GM12878 (cell line): Measurements from ENCODE around the gene TSPAN15. TPM values are rescaled to one million over a fixed set of nuclear protein-coding genes. Genes with fewer than 3 reads are reported as not detected.

Source experiments
- ATAC-seq: fragments of 200-7000 bp; cut with Tn5 transposase; 3 replicates; pipeline ENCODE4 v1.9.1; 2020; ENCODE audit warnings: mild to moderate bottlenecking, moderate library complexity
- BruUV-seq: library from RNA; stranded (reverse); fragments of 400-500 nt; replicated peaks from 2 replicates; lab custom pipeline; 2021; lab: Mats Ljungman, UMichigan
- CTCF ChIA-PET: fragments of 300-600 bp; sonication (Branson Sonifier 250); formaldehyde crosslinking; extraction: SDS; loops from one replicate; lab custom pipeline; 2021; ENCODE audit warnings: inconsistent platforms; lab: Yijun Ruan, JAX
- POLR2A ChIA-PET: fragments of 350-600 bp; formaldehyde crosslinking; extraction: SDS; loops from one replicate; lab custom pipeline; 2021; ENCODE audit warnings: inconsistent platforms; lab: Charles Lee
- RAD21 ChIA-PET: fragments of 300-600 bp; sonication (Branson Sonifier 250); formaldehyde crosslinking; loops from one replicate; lab custom pipeline; 2023; ENCODE audit warnings: antibody characterized with exemption; ENCODE audit not compliant: unreplicated experiment; lab: Charles Lee
- SMC1A ChIA-PET: fragments of 300-600 bp; sonication (Branson Sonifier 250); formaldehyde crosslinking; loops from one replicate; lab custom pipeline; 2023; ENCODE audit not compliant: unreplicated experiment, uncharacterized antibody; lab: Charles Lee
- DNase-seq: peaks from one replicate; pipeline ENCODE4 v3.0.0-alpha.2; 2011; ENCODE audit warnings: low read depth, low spot score
- FAIRE-seq: peaks from 3 replicates; lab custom pipeline; 2011; peaks lifted over from hg19 to GRCh38; lab: Jason Lieb, UNC
- H2AFZ ChIP-seq: 2 replicates; pipeline ENCODE4 v1.6.0; 2011; ENCODE audit warnings: low read depth, low read length, control low read depth; ENCODE audit not compliant: control insufficient read depth
- H3K27ac ChIP-seq: 2 replicates; pipeline ENCODE4 v1.5.1; 2011; ENCODE audit warnings: control low read depth; ENCODE audit not compliant: control insufficient read depth, insufficient read depth
- H3K27me3 ChIP-seq, 2 experiments: replicated peaks in 1 of 2; 2 replicates each; pipeline versions ENCODE4 v1.6.0 to v1.6.1; 2011; ENCODE audit warnings: low read length in 1 of 2; ENCODE audit not compliant: control insufficient read depth in 2 of 2, insufficient read depth in 2 of 2
- H3K36me3 ChIP-seq, 2 experiments: 2 replicates each; pipeline ENCODE4 v1.5.1; 2011; ENCODE audit warnings: low read length in 1 of 2; ENCODE audit not compliant: control insufficient read depth in 2 of 2, insufficient read depth in 2 of 2
- H3K4me1 ChIP-seq: 2 replicates; pipeline ENCODE4 v1.6.1; 2011; ENCODE audit warnings: mild to moderate bottlenecking, low read length, moderate library complexity, mixed read lengths; ENCODE audit not compliant: control insufficient read depth, insufficient read depth
- H3K4me2 ChIP-seq: 2 replicates; pipeline ENCODE4 v1.6.0; 2011; ENCODE audit warnings: control low read depth; ENCODE audit not compliant: control insufficient read depth, insufficient read depth
- H3K4me3 ChIP-seq: fragments of 200-600 bp; sonication (generic); 2 replicates; pipeline ENCODE4 v1.5.1; 2016
- H3K79me2 ChIP-seq: 2 replicates; pipeline ENCODE4 v1.6.0; 2011; ENCODE audit warnings: low read length; ENCODE audit not compliant: control insufficient read depth, insufficient read depth
- H3K9ac ChIP-seq: 2 replicates; pipeline ENCODE4 v1.8.0; 2011; ENCODE audit warnings: low read length, control low read depth, mixed read lengths; ENCODE audit not compliant: control insufficient read depth, insufficient read depth
- H3K9me3 ChIP-seq: replicated peaks from 3 replicates; pipeline ENCODE4 v1.5.1; 2011; ENCODE audit warnings: mild to moderate bottlenecking, low read length; ENCODE audit not compliant: control insufficient read depth, insufficient read depth
- H4K20me1 ChIP-seq: 2 replicates; pipeline ENCODE4 v1.6.0; 2011; ENCODE audit not compliant: control insufficient read depth, insufficient read depth
- CTCF ChIP-seq, 3 experiments: IDR thresholded peaks in 2 of 3; conservative IDR thresholded peaks in 1 of 3; 2 replicates each; pipeline ENCODE4 v1.5.1; 2011; ENCODE audit warnings: low read depth in 3 of 3, low read length in 3 of 3, mild to moderate bottlenecking in 3 of 3, control low read depth in 2 of 3, moderate library complexity in 2 of 3, inconsistent platforms in 1 of 3, mixed read lengths in 1 of 3; ENCODE audit not compliant: control insufficient read depth in 2 of 3, insufficient read depth in 1 of 3; ENCODE audit errors: extremely low read depth in 1 of 3
- DPF2 ChIP-seq: fragments of 450-650 bp; IDR thresholded peaks from 2 replicates; pipeline ENCODE4 v1.6.1; 2017; ENCODE audit warnings: mild to moderate bottlenecking
- E2F8 ChIP-seq: fragments of 450-650 bp; IDR thresholded peaks from 2 replicates; pipeline ENCODE4 v1.6.1; 2018; ENCODE audit warnings: mild to moderate bottlenecking, low read depth, moderate library complexity; ENCODE audit not compliant: partially characterized antibody
- EGR1 ChIP-seq, 2 experiments: IDR thresholded peaks; 1 replicate in 1 of 2; 2 replicates in 1 of 2; pipeline ENCODE4 v1.6.1; 2011 to 2012; ENCODE audit warnings: low read depth in 2 of 2, low read length in 2 of 2, borderline replicate concordance in 1 of 2, mild to moderate bottlenecking in 1 of 2, moderate library complexity in 1 of 2
- ELK1 ChIP-seq: IDR thresholded peaks from 2 replicates; pipeline ENCODE4 v1.6.1; 2012; ENCODE audit warnings: low read depth, low read length, improper control_type of control experiment
- MEF2A ChIP-seq: IDR thresholded peaks from 2 replicates; pipeline ENCODE4 v1.6.1; 2011; ENCODE audit warnings: low read depth, mild to moderate bottlenecking, low read length, moderate library complexity; ENCODE audit not compliant: insufficient read depth
- NBN ChIP-seq: fragments of 450-650 bp; IDR thresholded peaks from 2 replicates; pipeline ENCODE4 v1.6.1; 2016
- NR2C2 ChIP-seq: IDR thresholded peaks from 2 replicates; pipeline ENCODE4 v1.6.1; 2011; ENCODE audit warnings: borderline replicate concordance, low read depth; ENCODE audit not compliant: control insufficient read depth, insufficient read length
- NR2F1 ChIP-seq: fragments of 450-650 bp; conservative IDR thresholded peaks from 2 replicates; pipeline ENCODE4 v1.6.1; 2017; ENCODE audit warnings: mild to moderate bottlenecking
- PAX5 ChIP-seq: IDR thresholded peaks from 2 replicates; pipeline ENCODE4 v1.6.1; 2011; ENCODE audit warnings: low read depth, low read length, borderline replicate concordance
- RAD21 ChIP-seq: IDR thresholded peaks from 2 replicates; pipeline ENCODE4 v1.6.1; 2011; ENCODE audit warnings: mild to moderate bottlenecking, low read depth, low read length, moderate library complexity; ENCODE audit not compliant: insufficient read depth
- SMC3 ChIP-seq: IDR thresholded peaks from 2 replicates; pipeline ENCODE4 v1.6.1; 2011; ENCODE audit warnings: low read length, improper control_type of control experiment, borderline replicate concordance
- SREBF2 ChIP-seq: IDR thresholded peaks from 2 replicates; pipeline ENCODE4 v1.6.1; 2012; ENCODE audit warnings: mild to moderate bottlenecking, low read length
- ZNF207 ChIP-seq: fragments of 450-650 bp; IDR thresholded peaks from 2 replicates; pipeline ENCODE4 v1.6.1; 2014; ENCODE audit warnings: antibody characterized with exemption, mild to moderate bottlenecking, borderline replicate concordance
- WGBS: methylation state at CpG from one replicate; pipeline ENCODE4 v1.1.6; 2016; ENCODE audit warnings: low lambda C conversion rate; ENCODE audit not compliant: insufficient replicate concordance, insufficient coverage; ENCODE audit errors: missing lambda C conversion rate; 5-methylcytosine and 5-hydroxymethylcytosine counted together
- in situ Hi-C: fragments of 300-500 bp; cut with MboI; formaldehyde crosslinking; loops from 9 replicates; pipeline ENCODE4 v1.14.3; 2018; ENCODE audit warnings: mixed read lengths
- intact Hi-C: fragments of 100-400 bp; cut with micrococcal nuclease; formaldehyde crosslinking; loops from one replicate; pipeline ENCODE4 v1.14.2; 2022; ENCODE audit not compliant: unreplicated experiment
- polyA plus RNA-seq, 11 experiments: library from polyadenylated mRNA; depleted of rRNA in 4 of 11; unstranded in 6 of 11; stranded (reverse) in 5 of 11; fragments of >200 nt; fragmentation: Nextera tagmentation in 4 of 11; fragmentation: Illumina TruSeq in 1 of 11; extraction: Ambion mirVana in 4 of 11; extraction: Trizol in 1 of 11; gene quantifications; 1 replicate in 1 of 11; 2 replicates in 10 of 11; pipeline versions ENCODE4 v1.2.1 to v1.2.3, GENCODE V29; 2011 to 2016; ENCODE audit warnings: inconsistent platforms in 2 of 11, missing spikeins in 2 of 11, low read depth in 1 of 11
- total RNA-seq, 4 experiments: library from RNA; depleted of rRNA in 3 of 4; stranded (reverse); fragments of >200 nt in 3 of 4; fragmentation: Illumina TruSeq in 1 of 4; extraction: Trizol in 1 of 4; gene quantifications; 2 replicates each; pipeline versions ENCODE4 v1.2.1 to v1.2.3, GENCODE V29; 2013 to 2021

Gene TSPAN15
- total and polyA plus RNA-seq, 10 of the 15 experiments (the other 5 are each of a cell fraction or from before 2014, with no cell fraction given) = 1.3 to 8.5 (median 2.4) TPM; not detected in 2

GRCh38 chr10:69449841-69450240 lies 1.4 kb upstream of the TSPAN15 start:
- Histone ChIP-seq H3K4me3 (no peak overlapping the region), H3K9ac (no peak overlapping the region), H3K27ac (no peak overlapping the region), H4K20me1 (no peaks in the 10 kb centered on the region), H3K4me1 (no peaks in the 10 kb centered on the region; the same call in 1 of the 2 replicates), H3K36me3 (no peaks in the 10 kb centered on the region), H3K79me2 (no peaks in the 10 kb centered on the region; the same call in 1 of the 2 replicates), H2AFZ (no peak overlapping the region), H3K4me2 (no peak overlapping the region), H3K27me3 (no peaks in the 10 kb centered on the region; a peak in 1 of 4 replicates), H3K9me3 (no peaks in the 10 kb centered on the region)
- no peak for DNase-seq
- peak; percentile 76 for ATAC-seq
- intact Hi-C loops (no loop called here), in situ Hi-C loops (no loop called here)
- SMC1A ChIA-PET = interaction anchor here (1.5 to 3.3 kb wide), 4 partner anchors 16 to 36 kb away, joined by 3 to 14 read pairs (median 8); no protein-coding TSS in a partner anchor
- BruUV-seq = no TSS peak
- RAD21 ChIA-PET = interaction anchor here (1.3 to 1.6 kb wide), 2 partner anchors 18 to 20 kb away, joined by 4 to 5 read pairs; no protein-coding TSS in a partner anchor
- peak; percentile 76 for FAIRE-seq
- WGBS = 0% methylated on average over 1 of the region's 1 CpG
- POLR2A ChIA-PET = interaction anchor here (1.0 to 1.5 kb wide), 5 partner anchors 11 to 36 kb away, joined by 3 to 7 read pairs (median 3); no protein-coding TSS in a partner anchor
- TF ChIP-seq SREBF2 (no peak), CTCF (IDR thresholded peaks at IDR 0.05 in 2 of 3, conservative IDR thresholded peaks at IDR 0.05 in 1 of 3; ENCODE audit: control insufficient read depth in 2 of 3, extremely low read depth in 1 of 3, insufficient read depth in 1 of 3, low read depth in 3 of 3, low read length in 3 of 3) (peak; percentile 25 to 60 (median 49)), RAD21 (0 out of 2 replicates have a peak, but pooled peaks have one; percentile 9), ZNF207 (no peak), PAX5 (no peak), EGR1 (IDR thresholded peaks at IDR 0.05; ENCODE audit: borderline replicate concordance in 1 of 2, low read depth in 2 of 2, low read length in 2 of 2) (no peak), NBN (no peak), SMC3 (0 out of 2 replicates have a peak, but pooled peaks have one; percentile 19), MEF2A (no peak), NR2F1 (peak; percentile 36; the same call in 1 of the 2 replicates), ELK1 (no peak), DPF2 (no peak), NR2C2 (no peak), E2F8 (no peak)
- CTCF ChIA-PET = interaction anchor here (0.7 to 3.2 kb wide), 9 partner anchors 10 to 310 kb away, joined by 3 to 14 read pairs (median 3); no protein-coding TSS in a partner anchor
